ENCODE results near the gene ADH7. TPM values are rescaled to one million over a fixed set of nuclear protein-coding genes. Genes with fewer than 3 reads are reported as not detected.

ADH7 gene
- total and polyA plus RNA-seq, 2 experiments from 2014 or later, result not detected

DNA sequence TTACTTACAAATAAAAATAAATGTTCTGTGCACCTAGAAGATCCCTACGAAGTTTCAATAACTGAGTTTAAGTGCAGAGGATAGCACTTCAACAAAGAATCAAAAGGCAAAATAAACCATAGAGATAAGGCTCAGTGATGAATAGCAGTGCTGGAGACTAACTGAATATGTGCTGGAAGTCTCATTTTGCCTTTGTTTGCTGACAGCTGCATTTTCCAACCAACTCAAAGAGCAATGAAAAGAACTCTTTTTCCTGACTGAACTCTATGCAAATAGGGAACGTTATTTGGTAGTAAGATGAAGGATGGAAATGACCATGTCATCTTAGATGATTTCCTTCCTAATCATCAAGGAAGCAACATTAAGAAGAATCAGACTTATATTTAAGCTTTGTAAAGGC, 32.7 kb upstream of the ADH7 start (continued):
- TF ChIP-seq JUNB (IDR thresholded peaks at IDR 0.05; ENCODE audit: unreplicated experiment), result no peak

DNA sequence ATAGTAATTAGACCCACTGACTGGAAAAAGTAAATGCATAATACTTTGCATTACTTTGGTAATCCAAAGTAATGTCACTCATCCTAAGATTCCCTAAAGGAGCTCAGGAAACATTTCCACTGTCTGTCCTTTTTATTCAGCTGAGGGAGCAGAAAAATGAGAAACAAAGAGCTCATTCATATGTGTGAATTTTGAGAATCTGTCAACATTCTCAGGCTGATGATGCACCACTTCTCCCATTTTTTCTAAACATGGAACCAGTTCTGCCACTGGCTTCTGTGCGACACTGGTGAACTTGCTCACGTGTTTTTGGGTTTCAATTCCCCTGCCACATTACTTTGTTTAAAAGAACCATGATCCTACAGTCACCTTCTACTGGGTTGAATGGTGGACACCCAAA, 28.4 kb upstream of the ADH7 start:
- Mint-ChIP-seq H3K27ac (no peak overlapping the region), H3K4me3 (no peak overlapping the region), H3K9me3 (no peaks in the 10 kb centered on the region), H3K27me3 (ENCODE audit: insufficient read depth, low read depth, poor library complexity) (peaks cover 3% of the 10 kb centered on the region), H3K36me3 (ENCODE audit: low read depth) (no peaks in the 10 kb centered on the region), H3K4me1 (peaks cover 9% of the 10 kb centered on the region)
- H3K79me2 ChIP-seq (replicated peaks; ENCODE audit: insufficient read depth), result no peaks in the 10 kb centered on the region
- H3K27ac ChIP-seq (ENCODE audit: low read depth), result no peak overlapping the region
- no peaks in the 10 kb centered on the region for H3K36me3 ChIP-seq (ENCODE audit: insufficient read depth)
- no peak for ATAC-seq
- H3K4me1 ChIP-seq (ENCODE audit: insufficient read depth), result 0 out of 2 replicates have a peak, but pooled peaks cover 4% of the 10 kb centered on the region
- H2AFZ ChIP-seq, result no peak overlapping the region
- H4K20me1 ChIP-seq (replicated peaks; ENCODE audit: insufficient read depth), result no peaks in the 10 kb centered on the region
- no peak for DNase-seq (ENCODE audit: low spot score)
- no peaks in the 10 kb centered on the region for H3K27me3 ChIP-seq (ENCODE audit: insufficient read depth)
- no peaks in the 10 kb centered on the region for H3F3A ChIP-seq (replicated peaks; ENCODE audit: low read depth)
- TF ChIP-seq, protein P1, sequence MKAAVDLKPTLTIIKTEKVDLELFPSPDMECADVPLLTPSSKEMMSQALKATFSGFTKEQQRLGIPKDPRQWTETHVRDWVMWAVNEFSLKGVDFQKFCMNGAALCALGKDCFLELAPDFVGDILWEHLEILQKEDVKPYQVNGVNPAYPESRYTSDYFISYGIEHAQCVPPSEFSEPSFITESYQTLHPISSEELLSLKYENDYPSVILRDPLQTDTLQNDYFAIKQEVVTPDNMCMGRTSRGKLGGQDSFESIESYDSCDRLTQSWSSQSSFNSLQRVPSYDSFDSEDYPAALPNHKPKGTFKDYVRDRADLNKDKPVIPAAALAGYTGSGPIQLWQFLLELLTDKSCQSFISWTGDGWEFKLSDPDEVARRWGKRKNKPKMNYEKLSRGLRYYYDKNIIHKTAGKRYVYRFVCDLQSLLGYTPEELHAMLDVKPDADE (IDR thresholded peaks at IDR 0.05), result no peak
- TF ChIP-seq EZH2phosphoT487 (IDR thresholded peaks at IDR 0.05; ENCODE audit: unreplicated experiment), result no peak
- TF ChIP-seq, protein P2, sequence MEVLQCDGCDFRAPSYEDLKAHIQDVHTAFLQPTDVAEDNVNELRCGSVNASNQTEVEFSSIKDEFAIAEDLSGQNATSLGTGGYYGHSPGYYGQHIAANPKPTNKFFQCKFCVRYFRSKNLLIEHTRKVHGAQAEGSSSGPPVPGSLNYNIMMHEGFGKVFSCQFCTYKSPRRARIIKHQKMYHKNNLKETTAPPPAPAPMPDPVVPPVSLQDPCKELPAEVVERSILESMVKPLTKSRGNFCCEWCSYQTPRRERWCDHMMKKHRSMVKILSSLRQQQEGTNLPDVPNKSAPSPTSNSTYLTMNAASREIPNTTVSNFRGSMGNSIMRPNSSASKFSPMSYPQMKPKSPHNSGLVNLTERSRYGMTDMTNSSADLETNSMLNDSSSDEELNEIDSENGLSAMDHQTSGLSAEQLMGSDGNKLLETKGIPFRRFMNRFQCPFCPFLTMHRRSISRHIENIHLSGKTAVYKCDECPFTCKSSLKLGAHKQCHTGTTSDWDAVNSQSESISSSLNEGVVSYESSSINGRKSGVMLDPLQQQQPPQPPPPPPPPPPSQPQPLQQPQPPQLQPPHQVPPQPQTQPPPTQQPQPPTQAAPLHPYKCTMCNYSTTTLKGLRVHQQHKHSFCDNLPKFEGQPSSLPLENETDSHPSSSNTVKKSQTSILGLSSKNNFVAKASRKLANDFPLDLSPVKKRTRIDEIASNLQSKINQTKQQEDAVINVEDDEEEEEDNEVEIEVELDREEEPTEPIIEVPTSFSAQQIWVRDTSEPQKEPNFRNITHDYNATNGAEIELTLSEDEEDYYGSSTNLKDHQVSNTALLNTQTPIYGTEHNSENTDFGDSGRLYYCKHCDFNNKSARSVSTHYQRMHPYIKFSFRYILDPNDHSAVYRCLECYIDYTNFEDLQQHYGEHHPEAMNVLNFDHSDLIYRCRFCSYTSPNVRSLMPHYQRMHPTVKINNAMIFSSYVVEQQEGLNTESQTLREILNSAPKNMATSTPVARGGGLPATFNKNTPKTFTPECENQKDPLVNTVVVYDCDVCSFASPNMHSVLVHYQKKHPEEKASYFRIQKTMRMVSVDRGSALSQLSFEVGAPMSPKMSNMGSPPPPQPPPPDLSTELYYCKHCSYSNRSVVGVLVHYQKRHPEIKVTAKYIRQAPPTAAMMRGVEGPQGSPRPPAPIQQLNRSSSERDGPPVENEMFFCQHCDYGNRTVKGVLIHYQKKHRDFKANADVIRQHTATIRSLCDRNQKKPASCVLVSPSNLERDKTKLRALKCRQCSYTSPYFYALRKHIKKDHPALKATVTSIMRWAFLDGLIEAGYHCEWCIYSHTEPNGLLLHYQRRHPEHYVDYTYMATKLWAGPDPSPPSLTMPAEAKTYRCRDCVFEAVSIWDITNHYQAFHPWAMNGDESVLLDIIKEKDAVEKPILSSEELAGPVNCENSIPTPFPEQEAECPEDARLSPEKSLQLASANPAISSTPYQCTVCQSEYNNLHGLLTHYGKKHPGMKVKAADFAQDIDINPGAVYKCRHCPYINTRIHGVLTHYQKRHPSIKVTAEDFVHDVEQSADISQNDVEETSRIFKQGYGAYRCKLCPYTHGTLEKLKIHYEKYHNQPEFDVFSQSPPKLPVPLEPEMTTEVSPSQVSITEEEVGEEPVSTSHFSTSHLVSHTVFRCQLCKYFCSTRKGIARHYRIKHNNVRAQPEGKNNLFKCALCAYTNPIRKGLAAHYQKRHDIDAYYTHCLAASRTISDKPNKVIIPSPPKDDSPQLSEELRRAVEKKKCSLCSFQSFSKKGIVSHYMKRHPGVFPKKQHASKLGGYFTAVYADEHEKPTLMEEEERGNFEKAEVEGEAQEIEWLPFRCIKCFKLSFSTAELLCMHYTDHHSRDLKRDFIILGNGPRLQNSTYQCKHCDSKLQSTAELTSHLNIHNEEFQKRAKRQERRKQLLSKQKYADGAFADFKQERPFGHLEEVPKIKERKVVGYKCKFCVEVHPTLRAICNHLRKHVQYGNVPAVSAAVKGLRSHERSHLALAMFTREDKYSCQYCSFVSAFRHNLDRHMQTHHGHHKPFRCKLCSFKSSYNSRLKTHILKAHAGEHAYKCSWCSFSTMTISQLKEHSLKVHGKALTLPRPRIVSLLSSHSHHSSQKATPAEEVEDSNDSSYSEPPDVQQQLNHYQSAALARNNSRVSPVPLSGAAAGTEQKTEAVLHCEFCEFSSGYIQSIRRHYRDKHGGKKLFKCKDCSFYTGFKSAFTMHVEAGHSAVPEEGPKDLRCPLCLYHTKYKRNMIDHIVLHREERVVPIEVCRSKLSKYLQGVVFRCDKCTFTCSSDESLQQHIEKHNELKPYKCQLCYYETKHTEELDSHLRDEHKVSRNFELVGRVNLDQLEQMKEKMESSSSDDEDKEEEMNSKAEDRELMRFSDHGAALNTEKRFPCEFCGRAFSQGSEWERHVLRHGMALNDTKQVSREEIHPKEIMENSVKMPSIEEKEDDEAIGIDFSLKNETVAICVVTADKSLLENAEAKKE (CRISPR knock-in tag; IDR thresholded peaks at IDR 0.05), result no peak
- no peak for TF ChIP-seq POLR2AphosphoS5 (IDR thresholded peaks at IDR 0.05; ENCODE audit: low read depth)
- TF ChIP-seq, protein P3, sequence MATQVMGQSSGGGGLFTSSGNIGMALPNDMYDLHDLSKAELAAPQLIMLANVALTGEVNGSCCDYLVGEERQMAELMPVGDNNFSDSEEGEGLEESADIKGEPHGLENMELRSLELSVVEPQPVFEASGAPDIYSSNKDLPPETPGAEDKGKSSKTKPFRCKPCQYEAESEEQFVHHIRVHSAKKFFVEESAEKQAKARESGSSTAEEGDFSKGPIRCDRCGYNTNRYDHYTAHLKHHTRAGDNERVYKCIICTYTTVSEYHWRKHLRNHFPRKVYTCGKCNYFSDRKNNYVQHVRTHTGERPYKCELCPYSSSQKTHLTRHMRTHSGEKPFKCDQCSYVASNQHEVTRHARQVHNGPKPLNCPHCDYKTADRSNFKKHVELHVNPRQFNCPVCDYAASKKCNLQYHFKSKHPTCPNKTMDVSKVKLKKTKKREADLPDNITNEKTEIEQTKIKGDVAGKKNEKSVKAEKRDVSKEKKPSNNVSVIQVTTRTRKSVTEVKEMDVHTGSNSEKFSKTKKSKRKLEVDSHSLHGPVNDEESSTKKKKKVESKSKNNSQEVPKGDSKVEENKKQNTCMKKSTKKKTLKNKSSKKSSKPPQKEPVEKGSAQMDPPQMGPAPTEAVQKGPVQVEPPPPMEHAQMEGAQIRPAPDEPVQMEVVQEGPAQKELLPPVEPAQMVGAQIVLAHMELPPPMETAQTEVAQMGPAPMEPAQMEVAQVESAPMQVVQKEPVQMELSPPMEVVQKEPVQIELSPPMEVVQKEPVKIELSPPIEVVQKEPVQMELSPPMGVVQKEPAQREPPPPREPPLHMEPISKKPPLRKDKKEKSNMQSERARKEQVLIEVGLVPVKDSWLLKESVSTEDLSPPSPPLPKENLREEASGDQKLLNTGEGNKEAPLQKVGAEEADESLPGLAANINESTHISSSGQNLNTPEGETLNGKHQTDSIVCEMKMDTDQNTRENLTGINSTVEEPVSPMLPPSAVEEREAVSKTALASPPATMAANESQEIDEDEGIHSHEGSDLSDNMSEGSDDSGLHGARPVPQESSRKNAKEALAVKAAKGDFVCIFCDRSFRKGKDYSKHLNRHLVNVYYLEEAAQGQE (IDR thresholded peaks at IDR 0.05; ENCODE audit: unreplicated experiment), result no peak
- TF ChIP-seq CREB1 (CRISPR knock-in tag; IDR thresholded peaks at IDR 0.05; ENCODE audit: low read depth), result no peak
- no peak for TF ChIP-seq ZNF331 (CRISPR knock-in tag; IDR thresholded peaks at IDR 0.05; ENCODE audit: low read depth)
- H3K4me2 ChIP-seq, result no peak overlapping the region
- no peaks in the 10 kb centered on the region for H3K9me2 ChIP-seq (ENCODE audit: insufficient read depth)
- H3K4me3 ChIP-seq, result no peak overlapping the region
